Stimulated activated CD4-positive, alpha-beta T cell treated with anti-CD3 and anti-CD28 coated beads, Interleukin-12 subunit alpha, Interleukin-12 subunit beta, amount 100 ng/mL, for 24 hours (primary cell): ENCODE data around the gene DDOST.

Source experiments
- DNase-seq, 2 experiments: peaks; one replicate each; pipeline ENCODE4 v3.0.0-alpha.2; 2020; ENCODE audit warnings: low read depth in 2 of 2

DDOST gene

GRCh38 chr1:20660847-20661206 lies 342 bp downstream of the DDOST start:
- no peak for DNase-seq

- DNase-seq = no peak
These were observed 806 bp downstream of the DDOST start for GRCh38 chr1:20660363-20660762.

- no peak for DNase-seq
These were observed 2.8 kb downstream of the DDOST start for GRCh38 chr1:20658166-20658915.

- no peak for DNase-seq
These were observed 4.1 kb downstream of the DDOST start for GRCh38 chr1:20657024-20657423.

GRCh38 chr1:20654104-20654690 lies 7.0 kb downstream of the DDOST start:
- no peak for DNase-seq

GRCh38 chr1:20652300-20652699 lies 8.9 kb downstream of the DDOST start:
- no peak for DNase-seq

GRCh38 chr1:20648946-20649345 lies 12.2 kb downstream of the DDOST start:
- DNase-seq = no peak

GRCh38 chr1:20648438-20648837 lies 12.7 kb downstream of the DDOST start:
- no peak for DNase-seq

- DNase-seq = no peak
These were observed 15.8 kb downstream of the DDOST start for GRCh38 chr1:20645414-20645813.

GRCh38 chr1:20644416-20644815 lies 16.8 kb downstream of the DDOST start:
- DNase-seq = no peak

- no peak for DNase-seq
These were observed 18.1 kb downstream of the DDOST start for GRCh38 chr1:20643080-20643479.

GRCh38 chr1:20641975-20642374 lies 19.2 kb downstream of the DDOST start:
- DNase-seq = no peak

- peak in 1 of 2 experiments; percentile 45 for DNase-seq
These were observed 21.0 kb downstream of the DDOST start for GRCh38 chr1:20640183-20640597.

- DNase-seq = no peak
These were observed 24.3 kb downstream of the DDOST start for GRCh38 chr1:20636785-20637347.

- no peak for DNase-seq
These were observed 26.5 kb downstream of the DDOST start for GRCh38 chr1:20634594-20635084.

- DNase-seq = no peak
These were observed 27.0 kb downstream of the DDOST start for GRCh38 chr1:20634065-20634593.

- peak; percentile 71 to 72 for DNase-seq
These were observed 27.7 kb downstream of the DDOST start, which contains the start of gene PINK1 for GRCh38 chr1:20633190-20634064. Gene PINK1 (plus strand): TSS chr1:20633458. CDS start chr1:20633549, 91 bp downstream.

GRCh38 chr1:20632386-20632785 lies 28.8 kb downstream of the DDOST start:
- no peak for DNase-seq

GRCh38 chr1:20630729-20631128 lies 30.4 kb downstream of the DDOST start:
- no peak for DNase-seq

GRCh38 chr1:20626524-20626923 lies 34.6 kb downstream of the DDOST start:
- DNase-seq = no peak

- DNase-seq = no peak
These were observed 35.1 kb downstream of the DDOST start for GRCh38 chr1:20626098-20626427.
